Testis (tissue), 3 donors: ENCODE measurements around the gene TMEFF1. TPM values are rescaled to one million over a fixed set of nuclear protein-coding genes. Genes with fewer than 3 reads are reported as not detected.

ENCODE experiments used
- DNase-seq: peaks from one replicate; pipeline ENCODE4 v3.0.0-alpha.2; 2019
- H3K27ac ChIP-seq, 2 donors: fragments of 200-600 bp; sonication (generic); one replicate each; pipeline ENCODE4 v1.5.1; 2019
- H3K27me3 ChIP-seq: fragments of 200-600 bp; sonication (generic); one replicate; pipeline ENCODE4 v1.5.1; 2019
- H3K36me3 ChIP-seq: fragments of 200-600 bp; sonication (generic); one replicate; pipeline ENCODE4 v1.5.1; 2017; ENCODE audit warnings: low read depth; ENCODE audit errors: missing control alignments
- H3K4me1 ChIP-seq: fragments of 200-600 bp; sonication (generic); one replicate; pipeline ENCODE4 v1.5.1; 2019
- H3K4me3 ChIP-seq, 2 donors: fragments of 200-600 bp; sonication (generic); one replicate each; pipeline ENCODE4 v1.5.1; 2017 to 2019
- H3K9me3 ChIP-seq: fragments of 200-600 bp; sonication (generic); one replicate; pipeline ENCODE4 v1.5.1; 2017
- CTCF ChIP-seq, 3 experiments: fragments of 450-650 bp in 2 of 3; fragments of 200-600 bp in 1 of 3; sonication (generic) in 1 of 3; IDR thresholded peaks; one replicate each; pipeline ENCODE4 v1.5.1; 2016 to 2019; ENCODE audit warnings: antibody characterized with exemption in 3 of 3, mild to moderate bottlenecking in 2 of 3, moderate library complexity in 1 of 3
- POLR2A ChIP-seq: fragments of 450-650 bp; IDR thresholded peaks from one replicate; pipeline ENCODE4 v1.6.1; 2017; ENCODE audit warnings: antibody characterized with exemption, mild to moderate bottlenecking, moderate library complexity
- WGBS, 2 donors: methylation state at CpG; one replicate each; pipeline ENCODE4 v1.1.5; 2018; 5-methylcytosine and 5-hydroxymethylcytosine counted together
- intact Hi-C: fragments of 100-400 bp; cut with DNase I; formaldehyde crosslinking; loops from one replicate; pipeline ENCODE4 v1.15.1; 2023; ENCODE audit warnings: low total_unique reads
- polyA plus RNA-seq: library from polyadenylated mRNA; stranded (reverse); fragments of 350-450 nt; fragmentation: Illumina TruSeq; extraction: RNeasy Lipid Tissue Mini Kit (QIAGEN cat#74804); gene quantifications from one replicate; pipeline ENCODE4 v1.2.3, GENCODE V29; 2014; ENCODE audit warnings: low read depth, low replicate concordance; ENCODE audit not compliant: insufficient read depth
- total RNA-seq, 2 donors: library from RNA; depleted of rRNA; stranded (reverse); fragments of >200 nt; gene quantifications; one replicate each; pipeline ENCODE4 v1.2.3, GENCODE V29; 2016

TMEFF1 gene
- total and polyA plus RNA-seq, 3 donors from 2014 or later, result 2.3 to 8.7 (median 5.9) TPM

- DNase-seq, result no peak
- intact Hi-C loops, result no loop called here
- H3K36me3 ChIP-seq, result no peaks in the 10 kb centered on the region
- no peaks in the 10 kb centered on the region for H3K4me1 ChIP-seq
- H3K9me3 ChIP-seq, result no peaks in the 10 kb centered on the region
- H3K4me3 ChIP-seq, result no peak overlapping the region
- no peak for TF ChIP-seq CTCF (IDR thresholded peaks at IDR 0.05)
- TF ChIP-seq POLR2A, result no peak
- WGBS, 2 donors, result 58 to 60% methylated on average over 4 of the region's 4 CpGs
- H3K27ac ChIP-seq, result no peak overlapping the region
- H3K27me3 ChIP-seq, result no peaks in the 10 kb centered on the region
These were observed 28.9 kb upstream of the TMEFF1 start for GRCh38 chr9:100443781-100444768.

- DNase-seq, result no peak
- H3K36me3 ChIP-seq, result no peaks in the 10 kb centered on the region
- H3K9me3 ChIP-seq, result no peaks in the 10 kb centered on the region
- H3K27ac ChIP-seq, result no peak overlapping the region
- H3K27me3 ChIP-seq, result no peaks in the 10 kb centered on the region
- TF ChIP-seq CTCF (IDR thresholded peaks at IDR 0.05) (no peak), POLR2A (no peak)
- H3K4me3 ChIP-seq, result no peak overlapping the region
- intact Hi-C loops, result no loop called here
- WGBS, 2 donors, result 91 to 96% methylated on average over 1 of the region's 1 CpG
- H3K4me1 ChIP-seq, result no peaks in the 10 kb centered on the region
These were observed 27.6 kb upstream of the TMEFF1 start for GRCh38 chr9:100445161-100445902.

DNA sequence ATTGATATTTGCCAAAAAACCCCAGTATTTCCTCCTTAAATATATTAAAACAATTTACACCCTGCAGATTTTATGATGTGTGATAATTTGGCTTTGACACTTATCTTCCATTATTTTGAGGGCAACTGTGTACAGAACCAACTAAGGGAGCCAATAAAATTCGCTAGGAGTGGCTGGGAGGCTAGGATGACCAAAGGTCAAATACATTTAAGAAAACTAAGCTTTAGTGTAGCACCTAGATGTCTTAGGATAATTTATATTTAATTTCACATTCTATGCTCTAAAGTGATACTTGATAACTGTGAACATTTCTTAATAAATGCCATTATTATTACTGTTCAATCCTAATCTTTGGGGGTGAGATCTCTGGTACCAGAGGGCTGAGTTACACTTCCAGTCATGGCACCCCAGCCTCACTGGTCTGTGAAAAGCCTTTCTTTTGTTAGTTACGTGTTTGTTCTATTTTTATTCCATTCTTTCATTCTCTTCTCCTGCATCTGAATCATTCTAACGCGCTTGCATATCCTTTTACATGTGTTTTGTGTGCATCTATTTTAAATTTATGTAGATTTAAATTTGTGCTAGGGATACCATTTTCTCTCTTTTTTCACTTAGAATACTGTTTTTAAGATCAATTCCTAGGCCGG, 26.9 kb upstream of the TMEFF1 start:
- intact Hi-C loops, result no loop called here
- WGBS, 2 donors, result 92 to 98% methylated on average over 5 of the region's 5 CpGs
- H3K9me3 ChIP-seq, result no peaks in the 10 kb centered on the region

DNA sequence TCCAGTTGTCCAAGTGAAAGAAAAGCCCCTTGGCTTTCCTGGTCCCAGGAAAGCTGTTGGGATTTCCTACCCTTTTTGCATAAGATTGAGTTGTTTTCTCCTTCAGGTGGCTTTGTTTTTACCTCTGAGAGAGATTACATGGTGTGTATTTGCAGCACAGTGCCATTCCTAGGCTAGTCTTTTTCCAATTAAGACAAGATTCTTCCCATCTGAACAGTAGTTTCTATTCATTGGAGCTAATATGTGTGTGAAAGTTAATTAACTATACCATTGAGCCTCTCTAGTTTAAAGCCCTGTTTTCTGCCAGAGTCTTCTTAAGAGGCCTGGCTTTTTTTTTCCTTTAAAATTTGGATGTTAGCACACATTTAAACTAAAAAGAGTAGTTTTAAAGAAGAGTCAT, 25.9 kb upstream of the TMEFF1 start:
- intact Hi-C loops, result no loop called here
- H3K36me3 ChIP-seq, result no peaks in the 10 kb centered on the region
- H3K4me1 ChIP-seq, result no peaks in the 10 kb centered on the region
- no peaks in the 10 kb centered on the region for H3K9me3 ChIP-seq
- TF ChIP-seq POLR2A (no peak), CTCF (IDR thresholded peaks at IDR 0.05) (no peak)
- H3K27me3 ChIP-seq, result no peaks in the 10 kb centered on the region
- no peak overlapping the region for H3K4me3 ChIP-seq
- DNase-seq, result no peak
- no peak overlapping the region for H3K27ac ChIP-seq

More for the DNA sequence above, 26.9 kb upstream of the TMEFF1 start:
- H3K27ac ChIP-seq, result no peak overlapping the region
- no peaks in the 10 kb centered on the region for H3K4me1 ChIP-seq
- no peak for DNase-seq
- H3K27me3 ChIP-seq, result no peaks in the 10 kb centered on the region
- H3K36me3 ChIP-seq, result no peaks in the 10 kb centered on the region
- no peak overlapping the region for H3K4me3 ChIP-seq
- TF ChIP-seq CTCF (IDR thresholded peaks at IDR 0.05) (no peak), POLR2A (no peak)
